ENCODE results near the gene MED26. TPM values are rescaled to one million over a fixed set of nuclear protein-coding genes. Genes with fewer than 3 reads are reported as not detected.
A peak's percentile ranks its signal among the peaks of the same experiment; 100 is the strongest.

Gene MED26
- total RNA-seq, 1 donor, result 7.1 TPM

GRCh38 chr19:16582486-16583261 is 45.3 kb downstream of the MED26 start:
- no peak for TF ChIP-seq CTCF (IDR thresholded peaks at IDR 0.05; ENCODE audit: insufficient read depth, low read length)
- DNase-seq (ENCODE audit: low read depth), result no peak
- H3K4me3 ChIP-seq (ENCODE audit: low read depth, low read length), result no peak overlapping the region

- peak; percentile 46 for DNase-seq (ENCODE audit: low read depth)
- no peak for TF ChIP-seq CTCF (IDR thresholded peaks at IDR 0.05; ENCODE audit: insufficient read depth, low read length)
- no peak overlapping the region for H3K4me3 ChIP-seq (ENCODE audit: low read depth, low read length)
Measured at GRCh38 chr19:16581971-16582343, 46.0 kb downstream of the MED26 start.

GRCh38 chr19:16581145-16581970 is 46.6 kb downstream of the MED26 start:
- no peak for DNase-seq (ENCODE audit: low read depth)
- TF ChIP-seq CTCF (IDR thresholded peaks at IDR 0.05; ENCODE audit: insufficient read depth, low read length), result no peak

GRCh38 chr19:16579381-16579780 is 48.6 kb downstream of the MED26 start:
- H3K4me3 ChIP-seq (ENCODE audit: low read depth, low read length), result no peak overlapping the region
- DNase-seq (ENCODE audit: low read depth), result no peak
- TF ChIP-seq CTCF (IDR thresholded peaks at IDR 0.05; ENCODE audit: insufficient read depth, low read length), result no peak

More at GRCh38 chr19:16581145-16581970, 46.6 kb downstream of the MED26 start:
- no peak overlapping the region for H3K4me3 ChIP-seq (ENCODE audit: low read depth, low read length)

GRCh38 chr19:16577531-16577985 is 50.4 kb downstream of the MED26 start:
- no peak for TF ChIP-seq CTCF (IDR thresholded peaks at IDR 0.05; ENCODE audit: insufficient read depth, low read length)
- no peak for DNase-seq (ENCODE audit: low read depth)
- H3K4me3 ChIP-seq (ENCODE audit: low read depth, low read length), result no peak overlapping the region

GRCh38 chr19:16576690-16577530 is 51.1 kb downstream of the MED26 start:
- H3K4me3 ChIP-seq (ENCODE audit: low read depth, low read length), result no peak overlapping the region
- DNase-seq (ENCODE audit: low read depth), result no peak
- TF ChIP-seq CTCF (IDR thresholded peaks at IDR 0.05; ENCODE audit: insufficient read depth, low read length), result no peak
